ENCODE measurements around the gene TNFAIP3. TPM values are rescaled to one million over a fixed set of nuclear protein-coding genes. Genes with fewer than 3 reads are reported as not detected.

The TNFAIP3 gene
- total and polyA plus RNA-seq, 2 of the 4 experiments (the other 2 are of a cell fraction), result 5.0 to 14.2 TPM

- Histone ChIP-seq H3K79me1 (ENCODE audit: low read depth in 1 of 2, low read length in 2 of 2) (no peaks in the 10 kb centered on the region), H3K27ac (ENCODE audit: insufficient read depth, low read length) (no peak overlapping the region), H4K20me1 (ENCODE audit: insufficient read depth, low read length) (no peaks in the 10 kb centered on the region), H3K9me3 (ENCODE audit: control insufficient read depth, insufficient read depth, low read length) (no peaks in the 10 kb centered on the region), H4K91ac (ENCODE audit: insufficient read depth, low read depth, low read length) (no peak overlapping the region), H3K23ac (ENCODE audit: low read depth, low read length) (no peak overlapping the region), H3K4me2 (ENCODE audit: low read depth, low read length) (no peak overlapping the region), H3K14ac (replicated peaks; ENCODE audit: low read depth, low read length) (no peak overlapping the region), H3K27me3 (ENCODE audit: control insufficient read depth, insufficient read depth, low read length) (no peaks in the 10 kb centered on the region), H2AK5ac (ENCODE audit: low read depth, low read length) (no peak overlapping the region), H3K9ac (ENCODE audit: low read depth, low read length) (no peak overlapping the region), H2AK9ac (replicated peaks; ENCODE audit: low read depth, low read length, poor library complexity) (no peak overlapping the region), H2BK5ac (ENCODE audit: low read depth, low read length, poor library complexity, severe bottlenecking) (no peak overlapping the region), H2BK20ac (ENCODE audit: low read depth, low read length) (no peak overlapping the region), H2BK120ac (ENCODE audit: low read depth, low read length) (no peak overlapping the region), H3K56ac (ENCODE audit: extremely low read depth, insufficient read depth, low read length) (no peak overlapping the region), H3K36me3 (ENCODE audit: control insufficient read depth, insufficient read depth, low read length) (no peaks in the 10 kb centered on the region), H2AFZ (replicated peaks; ENCODE audit: low read length, poor library complexity) (no peak overlapping the region), H2BK15ac (ENCODE audit: low read depth, low read length) (no peak overlapping the region; the same call in 2 of the 3 replicates), H3K18ac (ENCODE audit: low read depth, low read length) (no peak overlapping the region), H3K4me1 (ENCODE audit: control insufficient read depth, insufficient read depth, low read length) (peaks cover 9% of the 10 kb centered on the region), H4K5ac (ENCODE audit: low read depth, low read length) (no peak overlapping the region), H4K8ac (ENCODE audit: low read depth in 2 of 2, low read length in 2 of 2) (no peak overlapping the region), H3K4me3 (ENCODE audit: insufficient read depth, low read depth, low read length) (no peak overlapping the region), H3K4ac (ENCODE audit: low read depth, low read length) (no peak overlapping the region), H3K9me1 (ENCODE audit: insufficient read depth, low read length) (peaks cover 9% of the 10 kb centered on the region)
- dilution Hi-C loops (cut with HindIII; ENCODE audit: low sequenced_read_pairs, unreplicated experiment) (no loop called here), in situ Hi-C loops (cut with MboI; ENCODE audit: low sequenced_read_pairs) (no loop called here), intact Hi-C loops (cut with micrococcal nuclease) (no loop called here)
- no peak for DNase-seq
- no TSS peak for BruUV-seq (replicated peaks)
- no peak for TF ChIP-seq RFX5 (IDR thresholded peaks at IDR 0.05; ENCODE audit: low read depth, low read length)
- no peak for TF ChIP-seq SMC3 (IDR thresholded peaks at IDR 0.05; ENCODE audit: low read depth, low read length)
- no peak for TF ChIP-seq MXI1 (IDR thresholded peaks at IDR 0.05; ENCODE audit: borderline replicate concordance, low read depth, low read length)
- TF ChIP-seq POLR2A (IDR thresholded peaks at IDR 0.05; ENCODE audit: low read depth, low read length), result no peak
- TF ChIP-seq CHD1 (IDR thresholded peaks at IDR 0.05; ENCODE audit: low read depth, low read length), result no peak
- TF ChIP-seq CTCF (conservative IDR thresholded peaks at IDR 0.05; ENCODE audit: low read depth, low read length), result no peak
- TF ChIP-seq NFE2L2 (IDR thresholded peaks at IDR 0.05; ENCODE audit: low read depth, low read length), result no peak
- no peak for TF ChIP-seq RAD21 (IDR thresholded peaks at IDR 0.05; ENCODE audit: low read length)
- no peak for TF ChIP-seq USF2 (IDR thresholded peaks at IDR 0.05; ENCODE audit: low read depth, low read length)
- TF ChIP-seq RCOR1 (IDR thresholded peaks at IDR 0.05; ENCODE audit: insufficient replicate concordance, low read length), result no peak
- TF ChIP-seq BHLHE40 (IDR thresholded peaks at IDR 0.05; ENCODE audit: low read depth, low read length), result no peak
- TF ChIP-seq MAZ (IDR thresholded peaks at IDR 0.05; ENCODE audit: borderline replicate concordance, low read depth, low read length), result no peak
- TF ChIP-seq MAFK (IDR thresholded peaks at IDR 0.05; ENCODE audit: low read depth, low read length), result no peak
- TF ChIP-seq CEBPB (IDR thresholded peaks at IDR 0.05; ENCODE audit: low read depth, low read length), result no peak
- TF ChIP-seq FOS (IDR thresholded peaks at IDR 0.05; ENCODE audit: low read depth, low read length), result no peak
- ChIA-PET POLR2A (ENCODE audit: unreplicated experiment) (no interaction called here), CTCF (interaction anchor here (0.7 kb wide), 1 partner anchor 662 kb away, joined by 3 read pairs; no protein-coding TSS in a partner anchor)
- ATAC-seq (ENCODE audit: low read depth), result no peak
- WGBS, 2 experiments (ENCODE audit: extremely low coverage in 2 of 2, insufficient read length in 1 of 2), result no CpG with 5 or more reads among the region's 3 CpGs
These were observed 45.6 kb upstream of the TNFAIP3 start for GRCh38 chr6:137821491-137821890.
